ENCODE results near the gene MYDGF.

- no peak for TF ChIP-seq CTCF (IDR thresholded peaks at IDR 0.05)
- TF ChIP-seq POLR2A (IDR thresholded peaks at IDR 0.05) = no peak
Measured at GRCh38 chr19:4688587-4688986, 18.4 kb upstream of the MYDGF start.
